GM10266 (cell line): Measurements from ENCODE around the gene ENOX2.

Experiments
- DNase-seq: peaks from one replicate; pipeline ENCODE4 v3.0.0; 2012; ENCODE audit errors: extremely low spot score
- TF ChIP-seq, protein P1 (sequence below): IDR thresholded peaks from 2 replicates; pipeline ENCODE4 v1.5.1; 2012; ENCODE audit warnings: mild to moderate bottlenecking, low read depth; ENCODE audit not compliant: control insufficient read depth, insufficient read depth; ENCODE audit errors: missing control alignments

Gene ENOX2

DNA sequence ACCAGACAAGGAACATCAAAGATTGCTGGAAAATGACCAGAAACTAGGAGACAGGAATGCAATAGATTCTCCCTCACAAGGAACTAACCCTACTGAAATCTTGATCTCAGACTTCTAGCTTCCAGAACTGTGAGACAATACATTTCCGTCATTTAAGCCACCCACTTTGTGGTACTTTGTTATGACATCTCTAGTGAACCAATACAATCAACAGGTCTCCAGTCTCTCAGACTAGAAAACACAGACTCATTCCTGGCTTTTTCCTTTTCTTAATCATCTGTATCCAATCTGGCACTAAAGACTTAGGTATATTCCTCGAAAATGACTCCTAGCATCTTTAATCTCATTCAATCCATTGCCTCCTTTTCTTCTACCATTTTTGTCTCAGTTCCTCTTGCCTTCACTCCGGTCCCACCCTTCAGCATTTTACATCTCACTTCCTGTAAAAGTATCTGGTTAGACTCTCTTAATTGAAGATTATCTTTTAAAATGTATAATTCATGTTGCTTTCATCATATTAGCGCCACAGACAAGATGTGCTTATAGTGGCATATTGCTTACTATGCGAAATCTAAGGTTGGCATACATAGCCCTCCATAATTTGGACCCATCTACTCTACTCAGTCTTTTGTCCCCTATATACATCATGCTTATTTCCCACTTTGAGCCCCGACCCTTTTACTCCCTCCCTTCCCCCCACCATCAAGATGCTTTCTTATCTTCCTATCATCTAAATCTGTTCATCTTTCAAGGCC, 250.0 kb downstream of the ENOX2 start:
- TF ChIP-seq, protein P1, sequence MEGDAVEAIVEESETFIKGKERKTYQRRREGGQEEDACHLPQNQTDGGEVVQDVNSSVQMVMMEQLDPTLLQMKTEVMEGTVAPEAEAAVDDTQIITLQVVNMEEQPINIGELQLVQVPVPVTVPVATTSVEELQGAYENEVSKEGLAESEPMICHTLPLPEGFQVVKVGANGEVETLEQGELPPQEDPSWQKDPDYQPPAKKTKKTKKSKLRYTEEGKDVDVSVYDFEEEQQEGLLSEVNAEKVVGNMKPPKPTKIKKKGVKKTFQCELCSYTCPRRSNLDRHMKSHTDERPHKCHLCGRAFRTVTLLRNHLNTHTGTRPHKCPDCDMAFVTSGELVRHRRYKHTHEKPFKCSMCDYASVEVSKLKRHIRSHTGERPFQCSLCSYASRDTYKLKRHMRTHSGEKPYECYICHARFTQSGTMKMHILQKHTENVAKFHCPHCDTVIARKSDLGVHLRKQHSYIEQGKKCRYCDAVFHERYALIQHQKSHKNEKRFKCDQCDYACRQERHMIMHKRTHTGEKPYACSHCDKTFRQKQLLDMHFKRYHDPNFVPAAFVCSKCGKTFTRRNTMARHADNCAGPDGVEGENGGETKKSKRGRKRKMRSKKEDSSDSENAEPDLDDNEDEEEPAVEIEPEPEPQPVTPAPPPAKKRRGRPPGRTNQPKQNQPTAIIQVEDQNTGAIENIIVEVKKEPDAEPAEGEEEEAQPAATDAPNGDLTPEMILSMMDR, result no peak
- DNase-seq, result no peak

DNA sequence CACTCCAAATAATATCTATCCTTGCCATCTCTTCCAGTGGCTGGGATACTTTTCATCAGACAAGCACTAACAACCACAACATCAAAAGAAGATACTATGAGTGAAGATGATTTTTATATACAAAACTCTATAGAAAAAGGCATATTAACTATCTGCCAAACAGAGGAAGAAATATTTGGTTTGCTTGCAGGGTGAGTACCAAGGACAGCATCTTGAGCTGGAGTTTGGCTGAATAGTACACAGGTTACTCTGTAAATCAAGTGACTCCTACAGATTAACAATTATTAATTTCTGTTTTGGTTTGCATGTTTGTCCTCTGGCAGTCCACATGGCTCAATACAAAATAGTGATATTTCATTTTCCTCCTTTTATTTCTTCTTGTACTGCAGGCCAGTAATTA, 253.3 kb downstream of the ENOX2 start:
- TF ChIP-seq, protein P1, result no peak
- DNase-seq, result no peak

DNA sequence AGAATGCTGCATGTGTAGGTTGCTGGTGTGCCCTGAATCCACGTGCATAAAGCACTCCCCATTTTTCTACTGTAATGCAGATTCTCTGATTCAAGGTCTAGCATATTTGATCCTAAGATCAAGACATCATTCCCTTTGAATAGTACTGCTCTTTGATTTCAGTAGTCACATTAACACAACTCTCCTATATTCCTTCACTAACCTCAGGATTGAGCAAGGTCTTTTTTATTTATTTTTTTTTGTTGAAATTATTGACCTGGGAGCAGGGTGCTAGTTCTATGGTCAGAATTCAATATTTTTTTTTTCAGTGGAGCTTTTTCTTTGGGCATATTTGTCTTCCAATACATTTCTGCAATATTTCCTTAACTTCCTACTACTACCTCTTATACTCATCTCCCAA, 255.5 kb downstream of the ENOX2 start:
- TF ChIP-seq, protein P1, result no peak
- DNase-seq, result no peak

DNA sequence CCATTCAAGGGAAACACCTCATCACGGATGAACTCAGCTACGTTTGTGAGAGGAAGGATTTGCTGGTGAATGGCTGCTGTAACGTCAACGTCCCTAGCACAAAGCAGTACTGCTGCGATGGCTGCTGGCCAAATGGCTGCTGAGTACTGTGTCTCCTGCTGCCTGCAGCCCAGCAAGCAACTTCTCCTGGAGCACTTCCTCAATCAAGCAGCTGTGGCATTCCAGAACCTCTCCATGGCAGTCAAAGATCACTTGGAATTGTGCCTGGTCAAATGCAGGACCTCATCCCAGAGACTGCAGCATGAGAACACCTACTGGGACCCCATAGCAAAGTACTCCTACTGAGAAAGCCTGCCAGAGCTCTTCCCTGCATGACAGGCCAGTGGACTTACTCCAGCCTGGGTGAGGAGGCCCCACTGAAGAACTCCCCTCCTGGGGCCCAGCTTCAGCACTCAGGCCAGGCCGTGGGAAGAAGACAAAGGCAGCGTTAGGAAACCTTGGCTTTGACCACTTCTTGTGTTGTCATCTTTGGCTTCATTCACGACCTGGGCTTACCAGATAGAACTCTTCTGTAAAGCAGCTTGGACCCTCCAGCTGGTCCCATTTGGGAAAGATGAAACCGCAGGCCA, 256.9 kb downstream of the ENOX2 start:
- DNase-seq, result no peak
- TF ChIP-seq, protein P1, result no peak

DNA sequence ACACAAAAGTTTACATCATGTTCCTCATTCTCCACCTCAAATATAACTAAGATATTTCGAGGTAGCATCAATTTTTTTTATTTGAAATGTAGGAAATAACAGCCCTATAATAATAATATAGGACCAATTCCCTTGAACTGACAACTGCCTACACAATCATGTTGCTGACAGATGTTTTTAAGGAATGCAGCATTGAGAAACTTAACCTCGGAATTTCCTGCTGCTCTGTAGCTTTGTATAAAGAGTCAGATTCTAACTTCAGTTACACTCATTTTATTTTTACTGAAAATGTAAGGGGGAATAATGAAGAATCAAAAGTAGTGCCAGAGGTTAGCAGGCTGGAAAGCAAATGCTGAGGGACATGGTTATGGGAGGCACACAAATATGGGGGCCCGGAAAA, 265.4 kb downstream of the ENOX2 start:
- TF ChIP-seq, protein P1, result no peak
- no peak for DNase-seq

DNA sequence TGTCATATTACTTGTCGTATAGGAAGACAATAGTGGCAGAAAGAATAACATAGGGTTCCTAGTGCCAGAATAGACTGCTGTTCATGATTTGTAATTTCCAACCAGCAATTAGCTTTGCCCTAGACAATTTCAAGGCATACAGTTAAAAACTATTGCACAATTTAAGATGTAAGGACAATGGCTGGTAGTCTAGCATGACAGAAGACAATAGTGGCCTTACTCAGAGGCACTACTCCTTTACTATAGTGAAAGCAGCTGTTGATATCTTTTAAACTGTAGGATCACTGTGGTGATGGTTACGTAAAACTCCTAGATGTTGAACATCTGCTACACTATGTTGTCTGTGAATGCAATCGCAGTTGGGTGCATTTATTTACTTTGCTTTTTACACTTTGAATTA, 266.7 kb downstream of the ENOX2 start:
- DNase-seq, result no peak
- TF ChIP-seq, protein P1, result no peak

DNA sequence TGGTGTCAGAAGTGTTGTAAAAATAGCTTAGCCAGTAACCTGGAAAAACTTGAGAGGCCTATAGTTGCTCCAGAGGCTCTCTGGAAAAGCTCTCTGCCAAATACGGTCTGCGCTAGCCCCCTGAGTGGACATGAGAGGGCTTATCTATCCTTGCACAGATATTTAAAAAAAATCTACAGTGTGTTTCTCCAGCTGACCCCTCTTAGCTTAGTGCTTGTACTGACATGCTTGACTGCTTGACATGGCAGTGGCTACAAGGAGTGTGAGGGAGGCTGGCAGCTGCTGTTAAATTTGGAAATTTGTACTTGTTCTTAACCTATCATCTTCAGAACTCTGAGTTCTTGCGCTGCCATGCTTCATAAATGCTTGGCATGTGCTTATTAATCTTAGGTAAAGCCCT, 272.0 kb downstream of the ENOX2 start:
- TF ChIP-seq, protein P1, result no peak
- no peak for DNase-seq
